ENCODE results near the gene PRKAA2.

The PRKAA2 gene

GRCh38 chr1:56712150-56712549 is 67.0 kb downstream of the PRKAA2 start:
- no peak for DNase-seq (ENCODE audit: extremely low read depth, low read depth)
- no peak overlapping the region for H3K4me3 ChIP-seq (replicated peaks; ENCODE audit: low read depth, low read length)
- no peak for TF ChIP-seq CTCF (IDR thresholded peaks at IDR 0.05; ENCODE audit: low read depth, low read length, missing control alignments)

GRCh38 chr1:56713112-56713511 is 68.0 kb downstream of the PRKAA2 start:
- no peak for DNase-seq (ENCODE audit: extremely low read depth, low read depth)
- TF ChIP-seq CTCF (IDR thresholded peaks at IDR 0.05; ENCODE audit: low read depth, low read length, missing control alignments), result no peak
- H3K4me3 ChIP-seq (replicated peaks; ENCODE audit: low read depth, low read length), result no peak overlapping the region

- H3K4me3 ChIP-seq (replicated peaks; ENCODE audit: low read depth, low read length), result no peak overlapping the region
- TF ChIP-seq CTCF (IDR thresholded peaks at IDR 0.05; ENCODE audit: low read depth, low read length, missing control alignments), result no peak
- DNase-seq (ENCODE audit: extremely low read depth, low read depth), result no peak
Measured at GRCh38 chr1:56715156-56715555, 70.0 kb downstream of the PRKAA2 start.

GRCh38 chr1:56719171-56719570 is 74.1 kb downstream of the PRKAA2 start:
- TF ChIP-seq CTCF (IDR thresholded peaks at IDR 0.05; ENCODE audit: low read depth, low read length, missing control alignments), result no peak
- DNase-seq (ENCODE audit: extremely low read depth, low read depth), result no peak

GRCh38 chr1:56726706-56727105 is 81.6 kb downstream of the PRKAA2 start:
- H3K4me3 ChIP-seq (replicated peaks; ENCODE audit: low read depth, low read length), result no peak overlapping the region
- DNase-seq (ENCODE audit: extremely low read depth, low read depth), result no peak
- no peak for TF ChIP-seq CTCF (IDR thresholded peaks at IDR 0.05; ENCODE audit: low read depth, low read length, missing control alignments)

More at GRCh38 chr1:56719171-56719570, 74.1 kb downstream of the PRKAA2 start:
- no peak overlapping the region for H3K4me3 ChIP-seq (replicated peaks; ENCODE audit: low read depth, low read length)

- DNase-seq (ENCODE audit: extremely low read depth, low read depth), result no peak
- TF ChIP-seq CTCF (IDR thresholded peaks at IDR 0.05; ENCODE audit: low read depth, low read length, missing control alignments), result no peak
- no peak overlapping the region for H3K4me3 ChIP-seq (replicated peaks; ENCODE audit: low read depth, low read length)
Measured at GRCh38 chr1:56728964-56729363, 83.8 kb downstream of the PRKAA2 start.

GRCh38 chr1:56745231-56745630 is 100.1 kb downstream of the PRKAA2 start:
- H3K4me3 ChIP-seq (replicated peaks; ENCODE audit: low read depth, low read length), result no peak overlapping the region
- no peak for TF ChIP-seq CTCF (IDR thresholded peaks at IDR 0.05; ENCODE audit: low read depth, low read length, missing control alignments)
- DNase-seq (ENCODE audit: extremely low read depth, low read depth), result no peak
